ENCODE results near the gene CEP135. TPM values are rescaled to one million over a fixed set of nuclear protein-coding genes. Genes with fewer than 3 reads are reported as not detected.
"Not testable (repeated sequence)": the region's sequence is repeated elsewhere in the genome, so short reads cannot be mapped to it uniquely, and the experiment has no call there.

CEP135 gene
- total RNA-seq, 3 donors from 2014 or later, result 4.8 to 12.1 (median 8.5) TPM

DNA sequence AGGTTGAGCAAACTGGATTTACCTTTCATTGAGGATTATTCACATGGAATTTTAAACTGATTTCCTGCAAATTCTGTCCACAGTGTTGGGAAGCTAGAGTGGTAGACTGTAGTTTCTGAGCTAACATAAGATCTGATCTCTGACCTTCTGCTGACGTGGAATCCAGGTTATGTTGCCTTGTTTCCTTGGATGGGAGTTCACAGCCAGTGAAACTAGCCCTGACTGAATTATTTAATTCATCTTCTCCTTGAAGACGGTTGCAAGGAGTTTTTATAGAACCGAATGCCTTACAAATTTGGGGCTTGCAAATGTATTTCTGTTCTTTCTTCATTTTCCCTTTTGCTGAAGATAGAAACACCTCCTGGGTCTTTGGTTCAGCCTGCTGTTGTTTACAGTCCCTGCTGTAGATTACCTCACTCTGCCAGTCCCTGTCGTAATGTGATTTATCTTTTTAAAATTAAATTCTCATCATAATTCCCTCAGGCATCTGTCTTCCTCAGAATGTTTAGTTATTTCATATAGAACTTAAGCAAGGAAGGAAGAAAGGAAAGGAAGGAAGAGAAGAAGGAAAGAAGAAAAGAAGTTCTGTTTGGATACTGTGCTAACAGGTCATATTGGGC lies 113.9 kb downstream of the CEP135 start:
- intact Hi-C loops (cut with DNase I; ENCODE audit: low total_unique reads), result no loop called here
- no peak overlapping the region for H3K4me3 ChIP-seq

DNA sequence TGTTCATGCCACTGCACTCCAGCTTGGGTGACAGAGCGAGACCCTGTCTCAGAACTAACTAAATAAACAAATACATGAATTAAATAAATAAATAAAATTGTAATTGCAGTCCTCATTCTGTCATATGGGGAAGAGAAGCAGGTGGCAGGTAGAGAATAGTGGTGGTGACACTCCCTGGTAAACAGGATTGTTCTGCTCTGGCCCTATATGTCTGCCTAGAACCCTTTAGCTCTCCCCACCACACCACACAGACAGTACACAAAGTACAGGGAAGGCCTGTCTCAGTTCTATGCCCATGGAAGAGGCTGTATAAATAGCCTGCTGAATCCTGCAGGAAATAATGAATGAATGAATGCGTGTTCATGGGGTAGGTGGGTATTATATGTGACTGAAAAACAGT lies 117.7 kb downstream of the CEP135 start:
- no peaks in the 10 kb centered on the region for H3K36me3 ChIP-seq
- no peak for DNase-seq (ENCODE audit: low spot score in 2 of 2)
- H3K9me3 ChIP-seq, result no peaks in the 10 kb centered on the region
- intact Hi-C loops (cut with DNase I; ENCODE audit: low total_unique reads), result no loop called here
- no peaks in the 10 kb centered on the region for H3K4me1 ChIP-seq
- no peak overlapping the region for H3K4me3 ChIP-seq
- no peak overlapping the region for H3K27ac ChIP-seq
- no peaks in the 10 kb centered on the region for H3K27me3 ChIP-seq
- no peak for TF ChIP-seq CTCF (IDR thresholded peaks at IDR 0.05)
- no peak for TF ChIP-seq POLR2A (IDR thresholded peaks at IDR 0.05)
- no peak for TF ChIP-seq POLR2AphosphoS5 (IDR thresholded peaks at IDR 0.05)

More for the DNA sequence above, 113.9 kb downstream of the CEP135 start:
- DNase-seq (ENCODE audit: low spot score in 2 of 2), result no peak
- Histone ChIP-seq H3K36me3 (no peaks in the 10 kb centered on the region), H3K4me1 (no peaks in the 10 kb centered on the region), H3K27me3 (no peaks in the 10 kb centered on the region), H3K9me3 (no peaks in the 10 kb centered on the region), H3K27ac (no peak overlapping the region)
- no peak for TF ChIP-seq POLR2A (IDR thresholded peaks at IDR 0.05)
- no peak for TF ChIP-seq CTCF (IDR thresholded peaks at IDR 0.05)
- TF ChIP-seq POLR2AphosphoS5 (IDR thresholded peaks at IDR 0.05), result no peak

- Histone ChIP-seq H3K27me3 (no peaks in the 10 kb centered on the region), H3K36me3 (no peaks in the 10 kb centered on the region), H3K9me3 (no peaks in the 10 kb centered on the region), H3K4me3 (no peak overlapping the region), H3K27ac (no peak overlapping the region), H3K4me1 (no peaks in the 10 kb centered on the region)
- intact Hi-C loops (cut with DNase I; ENCODE audit: low total_unique reads), result no loop called here
- TF ChIP-seq POLR2AphosphoS5 (IDR thresholded peaks at IDR 0.05), result no peak
- TF ChIP-seq POLR2A (IDR thresholded peaks at IDR 0.05), result no peak
- TF ChIP-seq CTCF (IDR thresholded peaks at IDR 0.05), result no peak
- no peak for DNase-seq (ENCODE audit: low spot score in 2 of 2)
These were observed 119.1 kb downstream of the CEP135 start for GRCh38 chr4:56067826-56068225.

- H3K4me3 ChIP-seq; H3K27me3 ChIP-seq; H3K27ac ChIP-seq; DNase-seq (ENCODE audit: low spot score in 2 of 2); H3K9me3 ChIP-seq; H3K36me3 ChIP-seq; intact Hi-C loops (cut with DNase I; ENCODE audit: low total_unique reads); H3K4me1 ChIP-seq: not testable (repeated sequence)
These were observed 124.0 kb downstream of the CEP135 start for GRCh38 chr4:56072730-56073129.

- Histone ChIP-seq H3K4me1 (no peaks in the 10 kb centered on the region), H3K27me3 (no peaks in the 10 kb centered on the region), H3K4me3 (no peak overlapping the region), H3K27ac (no peak overlapping the region), H3K36me3 (no peaks in the 10 kb centered on the region), H3K9me3 (peaks cover 4 to 12% of the 10 kb centered on the region in 2 donors)
- intact Hi-C loops (cut with DNase I; ENCODE audit: low total_unique reads), result no loop called here
- TF ChIP-seq CTCF (IDR thresholded peaks at IDR 0.05), result no peak
- no peak for DNase-seq (ENCODE audit: low spot score in 2 of 2)
These were observed 128.9 kb downstream of the CEP135 start for GRCh38 chr4:56077676-56078075.

DNA sequence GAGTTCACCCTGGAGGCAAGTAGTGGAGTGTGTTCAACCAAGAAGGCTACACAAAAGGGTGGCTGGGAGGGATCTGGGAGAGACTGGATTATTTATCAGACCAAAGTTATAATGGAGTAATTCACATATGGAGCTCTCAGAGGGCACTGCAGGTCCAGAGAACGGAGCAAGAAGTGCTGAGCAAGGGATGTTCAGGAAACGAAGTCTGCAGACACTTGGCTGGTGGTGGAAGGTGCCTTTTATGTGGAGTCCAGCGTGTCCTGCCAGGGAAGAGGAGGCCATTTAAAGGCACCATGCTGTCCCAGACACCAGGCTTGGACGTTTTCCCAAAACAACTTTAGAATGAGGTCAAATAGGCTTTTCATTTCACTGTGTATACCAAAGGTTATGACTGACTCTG lies 130.1 kb downstream of the CEP135 start:
- no peak overlapping the region for H3K4me3 ChIP-seq
- TF ChIP-seq CTCF (IDR thresholded peaks at IDR 0.05) (no peak), POLR2A (IDR thresholded peaks at IDR 0.05) (no peak), POLR2AphosphoS5 (IDR thresholded peaks at IDR 0.05) (no peak)
- no peak for DNase-seq (ENCODE audit: low spot score in 2 of 2)
- intact Hi-C loops (cut with DNase I; ENCODE audit: low total_unique reads), result no loop called here
- H3K36me3 ChIP-seq, result no peaks in the 10 kb centered on the region
- H3K27me3 ChIP-seq, result no peaks in the 10 kb centered on the region
- no peak overlapping the region for H3K27ac ChIP-seq
- no peaks in the 10 kb centered on the region for H3K4me1 ChIP-seq
- H3K9me3 ChIP-seq, result peaks cover 4 to 12% of the 10 kb centered on the region in 2 donors

All from breast epithelium (tissue), 4 donors.